ENCODE results near the gene GRIK4.

DNA sequence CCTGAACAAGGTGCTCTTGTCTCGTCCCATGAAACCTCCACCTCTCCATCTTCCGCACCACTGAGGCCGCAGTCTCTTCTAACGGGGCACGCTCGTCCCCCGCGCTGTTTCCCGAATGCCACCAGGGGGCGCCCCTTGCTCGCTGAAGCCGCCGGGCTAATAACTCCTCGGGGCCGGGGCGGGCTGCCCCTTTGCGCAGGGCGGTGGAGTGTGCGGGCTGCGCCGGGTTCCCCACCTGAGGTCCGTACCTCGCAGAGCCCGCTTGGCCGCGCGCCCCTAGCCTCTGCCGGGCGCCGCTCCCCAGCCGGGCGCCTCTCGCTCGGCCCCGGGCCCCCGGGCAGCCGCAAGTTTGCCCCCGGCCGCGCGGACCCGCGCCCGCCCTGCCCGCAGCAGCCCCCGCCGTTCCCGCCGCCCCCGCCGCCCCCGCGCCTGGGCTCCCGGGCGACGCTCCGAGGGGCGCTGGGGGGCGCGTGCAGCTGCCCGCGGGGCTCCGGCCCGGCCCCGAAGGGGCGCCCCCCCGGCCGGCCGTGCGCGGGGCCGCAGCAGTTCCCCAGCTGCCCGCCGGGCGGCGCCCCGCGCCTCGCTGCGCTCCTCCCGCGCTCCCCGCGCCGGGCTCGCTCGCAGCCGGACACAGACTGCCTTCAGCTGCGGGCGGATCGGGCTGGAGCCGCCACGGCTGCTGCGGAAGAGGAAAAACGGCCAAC is at the start of gene GRIK4:
- no peak for TF ChIP-seq ZNF121 (CRISPR knock-in tag; IDR thresholded peaks at IDR 0.05)
- TF ChIP-seq, protein P1, sequence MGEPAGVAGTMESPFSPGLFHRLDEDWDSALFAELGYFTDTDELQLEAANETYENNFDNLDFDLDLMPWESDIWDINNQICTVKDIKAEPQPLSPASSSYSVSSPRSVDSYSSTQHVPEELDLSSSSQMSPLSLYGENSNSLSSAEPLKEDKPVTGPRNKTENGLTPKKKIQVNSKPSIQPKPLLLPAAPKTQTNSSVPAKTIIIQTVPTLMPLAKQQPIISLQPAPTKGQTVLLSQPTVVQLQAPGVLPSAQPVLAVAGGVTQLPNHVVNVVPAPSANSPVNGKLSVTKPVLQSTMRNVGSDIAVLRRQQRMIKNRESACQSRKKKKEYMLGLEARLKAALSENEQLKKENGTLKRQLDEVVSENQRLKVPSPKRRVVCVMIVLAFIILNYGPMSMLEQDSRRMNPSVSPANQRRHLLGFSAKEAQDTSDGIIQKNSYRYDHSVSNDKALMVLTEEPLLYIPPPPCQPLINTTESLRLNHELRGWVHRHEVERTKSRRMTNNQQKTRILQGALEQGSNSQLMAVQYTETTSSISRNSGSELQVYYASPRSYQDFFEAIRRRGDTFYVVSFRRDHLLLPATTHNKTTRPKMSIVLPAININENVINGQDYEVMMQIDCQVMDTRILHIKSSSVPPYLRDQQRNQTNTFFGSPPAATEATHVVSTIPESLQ (CRISPR knock-in tag; IDR thresholded peaks at IDR 0.05), result no peak
- TF ChIP-seq, protein P2, sequence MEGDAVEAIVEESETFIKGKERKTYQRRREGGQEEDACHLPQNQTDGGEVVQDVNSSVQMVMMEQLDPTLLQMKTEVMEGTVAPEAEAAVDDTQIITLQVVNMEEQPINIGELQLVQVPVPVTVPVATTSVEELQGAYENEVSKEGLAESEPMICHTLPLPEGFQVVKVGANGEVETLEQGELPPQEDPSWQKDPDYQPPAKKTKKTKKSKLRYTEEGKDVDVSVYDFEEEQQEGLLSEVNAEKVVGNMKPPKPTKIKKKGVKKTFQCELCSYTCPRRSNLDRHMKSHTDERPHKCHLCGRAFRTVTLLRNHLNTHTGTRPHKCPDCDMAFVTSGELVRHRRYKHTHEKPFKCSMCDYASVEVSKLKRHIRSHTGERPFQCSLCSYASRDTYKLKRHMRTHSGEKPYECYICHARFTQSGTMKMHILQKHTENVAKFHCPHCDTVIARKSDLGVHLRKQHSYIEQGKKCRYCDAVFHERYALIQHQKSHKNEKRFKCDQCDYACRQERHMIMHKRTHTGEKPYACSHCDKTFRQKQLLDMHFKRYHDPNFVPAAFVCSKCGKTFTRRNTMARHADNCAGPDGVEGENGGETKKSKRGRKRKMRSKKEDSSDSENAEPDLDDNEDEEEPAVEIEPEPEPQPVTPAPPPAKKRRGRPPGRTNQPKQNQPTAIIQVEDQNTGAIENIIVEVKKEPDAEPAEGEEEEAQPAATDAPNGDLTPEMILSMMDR (IDR thresholded peaks at IDR 0.05), result peak; percentile 92
- TF ChIP-seq, protein P3, sequence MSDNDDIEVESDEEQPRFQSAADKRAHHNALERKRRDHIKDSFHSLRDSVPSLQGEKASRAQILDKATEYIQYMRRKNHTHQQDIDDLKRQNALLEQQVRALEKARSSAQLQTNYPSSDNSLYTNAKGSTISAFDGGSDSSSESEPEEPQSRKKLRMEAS (CRISPR knock-in tag; IDR thresholded peaks at IDR 0.05), result 0 out of 2 replicates have a peak, but pooled peaks have one; percentile 35
- no peak for TF ChIP-seq JUN (CRISPR knock-in tag; IDR thresholded peaks at IDR 0.05)

Measured in WTC11 (cell line).